ENCODE data around the gene PGGHG. TPM values are rescaled to one million over a fixed set of nuclear protein-coding genes. Genes with fewer than 3 reads are reported as not detected.
A peak's percentile ranks its signal among the peaks of the same experiment; 100 is the strongest.

The PGGHG gene
- total and polyA plus RNA-seq, 2 donors from 2014 or later: 16.1 to 64.1 TPM

DNA sequence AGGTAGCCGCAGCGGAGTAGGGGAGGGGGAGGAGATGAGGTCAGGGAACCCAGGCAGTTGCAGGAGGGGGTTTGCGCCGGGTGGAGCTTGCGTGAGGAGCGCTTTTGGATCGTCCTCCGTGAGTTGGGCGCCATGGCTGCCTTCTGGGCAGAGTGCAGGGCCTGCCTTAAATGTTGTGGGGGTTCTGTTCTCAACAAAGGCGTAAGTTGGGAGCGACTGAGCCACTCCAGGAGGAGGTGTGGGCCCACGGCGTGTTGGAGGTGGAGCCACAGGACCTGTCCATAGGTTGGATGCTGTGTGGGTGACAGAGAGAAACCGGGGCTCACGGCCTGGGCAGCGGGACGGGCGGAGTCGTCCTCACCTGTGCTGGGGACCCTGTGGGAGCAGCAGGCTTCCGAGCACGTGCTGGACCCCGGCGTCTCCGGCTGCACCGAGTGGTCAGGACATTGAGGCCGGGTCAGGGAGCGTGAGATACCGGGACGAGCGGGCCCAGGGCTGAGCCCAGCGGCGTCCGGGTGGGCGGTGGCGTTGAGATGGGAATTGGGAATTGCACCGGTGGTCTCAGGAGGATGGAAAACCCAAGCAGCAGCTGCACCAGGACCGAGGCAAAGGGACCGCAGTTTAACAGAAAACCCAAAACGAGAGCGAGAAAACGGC lies 977 bp upstream of the PGGHG start:
- no peaks in the 10 kb centered on the region for H3K27me3 ChIP-seq (ENCODE audit: control insufficient read depth, insufficient read depth, low read length)
- H3K27ac ChIP-seq (ENCODE audit: low read depth in 2 of 2, low read length in 2 of 2): peak overlapping the region in 1 of 2 donors; percentile 20
- DNase-seq: peak in 2 of 5 donors; percentile 63 to 83
- peak overlapping the region in 2 of 3 donors; percentile 29 to 40 for H3K9ac ChIP-seq (ENCODE audit: low read length in 3 of 3)
- H3K4me3 ChIP-seq (ENCODE audit: low read length in 3 of 3): peak overlapping the region in 2 of 3 donors; percentile 60 to 65
- intact Hi-C loops (cut with DNase I): no loop called here
- peaks cover 0 to 8% (median 0%) of the 10 kb centered on the region in 3 donors for H3K4me1 ChIP-seq (ENCODE audit: control insufficient read depth in 2 of 3, insufficient read depth in 2 of 3, low read depth in 1 of 3, low read length in 3 of 3)
- no peak for TF ChIP-seq CTCF (IDR thresholded peaks at IDR 0.05; ENCODE audit: borderline replicate concordance, extremely low read depth, insufficient read depth)
- no peak for FAIRE-seq
- no peaks in the 10 kb centered on the region for H3K9me3 ChIP-seq (ENCODE audit: control insufficient read depth in 2 of 3, insufficient read depth in 1 of 3, low read length in 3 of 3)
- H3K36me3 ChIP-seq (ENCODE audit: control insufficient read depth in 2 of 3, insufficient read depth in 3 of 3, low read length in 3 of 3): no peaks in the 10 kb centered on the region

- DNase-seq (peak in 1 of 5 donors; percentile 77), FAIRE-seq (no peak)
- Histone ChIP-seq H3K9me3 (ENCODE audit: control insufficient read depth in 2 of 3, insufficient read depth in 1 of 3, low read length in 3 of 3) (no peaks in the 10 kb centered on the region), H3K27me3 (ENCODE audit: control insufficient read depth, insufficient read depth, low read length) (no peaks in the 10 kb centered on the region), H3K4me1 (ENCODE audit: control insufficient read depth in 2 of 3, insufficient read depth in 2 of 3, low read depth in 1 of 3, low read length in 3 of 3) (peaks cover 0 to 8% (median 0%) of the 10 kb centered on the region in 3 donors), H3K4me3 (ENCODE audit: low read length in 3 of 3) (peak overlapping the region in 1 of 3 donors; percentile 17), H3K36me3 (ENCODE audit: control insufficient read depth in 2 of 3, insufficient read depth in 3 of 3, low read length in 3 of 3) (no peaks in the 10 kb centered on the region), H3K27ac (ENCODE audit: low read depth in 2 of 2, low read length in 2 of 2) (no peak overlapping the region), H3K9ac (ENCODE audit: low read length in 3 of 3) (peak overlapping the region in 1 of 3 donors; percentile 34)
- intact Hi-C loops (cut with DNase I): no loop called here
- no peak for TF ChIP-seq CTCF (IDR thresholded peaks at IDR 0.05; ENCODE audit: borderline replicate concordance, extremely low read depth, insufficient read depth)
These were observed 429 bp downstream of the PGGHG start for GRCh38 chr11:289398-289711.

GRCh38 chr11:289712-290620 lies 1.0 kb downstream of the PGGHG start:
- Histone ChIP-seq H3K9me3 (ENCODE audit: control insufficient read depth in 2 of 3, insufficient read depth in 1 of 3, low read length in 3 of 3) (no peaks in the 10 kb centered on the region), H3K36me3 (ENCODE audit: control insufficient read depth in 2 of 3, insufficient read depth in 3 of 3, low read length in 3 of 3) (no peaks in the 10 kb centered on the region), H3K4me3 (ENCODE audit: low read length in 3 of 3) (peak overlapping the region in 1 of 3 donors; percentile 17), H3K9ac (ENCODE audit: low read length in 3 of 3) (peak overlapping the region in 1 of 3 donors; percentile 34), H3K27ac (ENCODE audit: low read depth in 2 of 2, low read length in 2 of 2) (no peak overlapping the region), H3K27me3 (ENCODE audit: control insufficient read depth, insufficient read depth, low read length) (no peaks in the 10 kb centered on the region), H3K4me1 (ENCODE audit: control insufficient read depth in 2 of 3, insufficient read depth in 2 of 3, low read depth in 1 of 3, low read length in 3 of 3) (peaks cover 0 to 8% (median 0%) of the 10 kb centered on the region in 3 donors)
- DNase-seq (peak in 2 of 5 donors; percentile 75 to 81), FAIRE-seq (no peak)
- no peak for TF ChIP-seq CTCF (IDR thresholded peaks at IDR 0.05; ENCODE audit: borderline replicate concordance, extremely low read depth, insufficient read depth)
- intact Hi-C loops (cut with DNase I): no loop called here
